ENCODE data around the gene GALR2.

GRCh38 chr17:76080768-76081287 is 6.2 kb downstream of the GALR2 start:
- TF ChIP-seq, protein P1, sequence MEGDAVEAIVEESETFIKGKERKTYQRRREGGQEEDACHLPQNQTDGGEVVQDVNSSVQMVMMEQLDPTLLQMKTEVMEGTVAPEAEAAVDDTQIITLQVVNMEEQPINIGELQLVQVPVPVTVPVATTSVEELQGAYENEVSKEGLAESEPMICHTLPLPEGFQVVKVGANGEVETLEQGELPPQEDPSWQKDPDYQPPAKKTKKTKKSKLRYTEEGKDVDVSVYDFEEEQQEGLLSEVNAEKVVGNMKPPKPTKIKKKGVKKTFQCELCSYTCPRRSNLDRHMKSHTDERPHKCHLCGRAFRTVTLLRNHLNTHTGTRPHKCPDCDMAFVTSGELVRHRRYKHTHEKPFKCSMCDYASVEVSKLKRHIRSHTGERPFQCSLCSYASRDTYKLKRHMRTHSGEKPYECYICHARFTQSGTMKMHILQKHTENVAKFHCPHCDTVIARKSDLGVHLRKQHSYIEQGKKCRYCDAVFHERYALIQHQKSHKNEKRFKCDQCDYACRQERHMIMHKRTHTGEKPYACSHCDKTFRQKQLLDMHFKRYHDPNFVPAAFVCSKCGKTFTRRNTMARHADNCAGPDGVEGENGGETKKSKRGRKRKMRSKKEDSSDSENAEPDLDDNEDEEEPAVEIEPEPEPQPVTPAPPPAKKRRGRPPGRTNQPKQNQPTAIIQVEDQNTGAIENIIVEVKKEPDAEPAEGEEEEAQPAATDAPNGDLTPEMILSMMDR (optimal IDR thresholded peaks at IDR 0.05 in 1 of 3, IDR thresholded peaks at IDR 0.05 in 1 of 3, conservative IDR thresholded peaks at IDR 0.05 in 1 of 3; ENCODE audit: extremely low read depth in 1 of 3, insufficient read depth in 2 of 3, low read length in 3 of 3) = no peak
- TF ChIP-seq EZH2 (IDR thresholded peaks at IDR 0.05; ENCODE audit: low read length) = no peak
